GM12878 (cell line): ENCODE data around the gene TRPM5. TPM values are rescaled to one million over a fixed set of nuclear protein-coding genes. Genes with fewer than 3 reads are reported as not detected.

Experiments
- ATAC-seq: fragments of 200-7000 bp; cut with Tn5 transposase; 3 replicates; pipeline ENCODE4 v1.9.1; 2020; ENCODE audit warnings: mild to moderate bottlenecking, moderate library complexity
- BruUV-seq: library from RNA; stranded (reverse); fragments of 400-500 nt; replicated peaks from 2 replicates; lab custom pipeline; 2021; lab: Mats Ljungman, UMichigan
- CTCF ChIA-PET: fragments of 300-600 bp; sonication (Branson Sonifier 250); formaldehyde crosslinking; extraction: SDS; loops from one replicate; lab custom pipeline; 2021; ENCODE audit warnings: inconsistent platforms; lab: Yijun Ruan, JAX
- POLR2A ChIA-PET: fragments of 350-600 bp; formaldehyde crosslinking; extraction: SDS; loops from one replicate; lab custom pipeline; 2021; ENCODE audit warnings: inconsistent platforms; lab: Charles Lee
- RAD21 ChIA-PET: fragments of 300-600 bp; sonication (Branson Sonifier 250); formaldehyde crosslinking; loops from one replicate; lab custom pipeline; 2023; ENCODE audit warnings: antibody characterized with exemption; ENCODE audit not compliant: unreplicated experiment; lab: Charles Lee
- SMC1A ChIA-PET: fragments of 300-600 bp; sonication (Branson Sonifier 250); formaldehyde crosslinking; loops from one replicate; lab custom pipeline; 2023; ENCODE audit not compliant: unreplicated experiment, uncharacterized antibody; lab: Charles Lee
- DNase-seq: peaks from one replicate; pipeline ENCODE4 v3.0.0-alpha.2; 2011; ENCODE audit warnings: low read depth, low spot score
- FAIRE-seq: peaks from 3 replicates; lab custom pipeline; 2011; peaks lifted over from hg19 to GRCh38; lab: Jason Lieb, UNC
- H2AFZ ChIP-seq: 2 replicates; pipeline ENCODE4 v1.6.0; 2011; ENCODE audit warnings: low read depth, low read length, control low read depth; ENCODE audit not compliant: control insufficient read depth
- H3K27ac ChIP-seq: 2 replicates; pipeline ENCODE4 v1.5.1; 2011; ENCODE audit warnings: control low read depth; ENCODE audit not compliant: control insufficient read depth, insufficient read depth
- H3K27me3 ChIP-seq, 2 experiments: replicated peaks in 1 of 2; 2 replicates each; pipeline versions ENCODE4 v1.6.0 to v1.6.1; 2011; ENCODE audit warnings: low read length in 1 of 2; ENCODE audit not compliant: control insufficient read depth in 2 of 2, insufficient read depth in 2 of 2
- H3K36me3 ChIP-seq, 2 experiments: 2 replicates each; pipeline ENCODE4 v1.5.1; 2011; ENCODE audit warnings: low read length in 1 of 2; ENCODE audit not compliant: control insufficient read depth in 2 of 2, insufficient read depth in 2 of 2
- H3K4me1 ChIP-seq: 2 replicates; pipeline ENCODE4 v1.6.1; 2011; ENCODE audit warnings: mild to moderate bottlenecking, low read length, moderate library complexity, mixed read lengths; ENCODE audit not compliant: control insufficient read depth, insufficient read depth
- H3K4me2 ChIP-seq: 2 replicates; pipeline ENCODE4 v1.6.0; 2011; ENCODE audit warnings: control low read depth; ENCODE audit not compliant: control insufficient read depth, insufficient read depth
- H3K4me3 ChIP-seq: fragments of 200-600 bp; sonication (generic); 2 replicates; pipeline ENCODE4 v1.5.1; 2016
- H3K79me2 ChIP-seq: 2 replicates; pipeline ENCODE4 v1.6.0; 2011; ENCODE audit warnings: low read length; ENCODE audit not compliant: control insufficient read depth, insufficient read depth
- H3K9ac ChIP-seq: 2 replicates; pipeline ENCODE4 v1.8.0; 2011; ENCODE audit warnings: low read length, control low read depth, mixed read lengths; ENCODE audit not compliant: control insufficient read depth, insufficient read depth
- H3K9me3 ChIP-seq: replicated peaks from 3 replicates; pipeline ENCODE4 v1.5.1; 2011; ENCODE audit warnings: mild to moderate bottlenecking, low read length; ENCODE audit not compliant: control insufficient read depth, insufficient read depth
- H4K20me1 ChIP-seq: 2 replicates; pipeline ENCODE4 v1.6.0; 2011; ENCODE audit not compliant: control insufficient read depth, insufficient read depth
- CREB1 ChIP-seq: IDR thresholded peaks from 2 replicates; pipeline ENCODE4 v1.6.1; 2012; ENCODE audit warnings: low read depth, mild to moderate bottlenecking, inconsistent platforms
- MXI1 ChIP-seq: fragments of 150-350 bp; IDR thresholded peaks from 2 replicates; pipeline ENCODE4 v1.6.1; 2011; ENCODE audit warnings: low read depth, mild to moderate bottlenecking, inconsistent platforms, low read length, improper control_type of control experiment
- WGBS: methylation state at CpG from one replicate; pipeline ENCODE4 v1.1.6; 2016; ENCODE audit warnings: low lambda C conversion rate; ENCODE audit not compliant: insufficient replicate concordance, insufficient coverage; ENCODE audit errors: missing lambda C conversion rate; 5-methylcytosine and 5-hydroxymethylcytosine counted together
- in situ Hi-C: fragments of 300-500 bp; cut with MboI; formaldehyde crosslinking; loops from 9 replicates; pipeline ENCODE4 v1.14.3; 2018; ENCODE audit warnings: mixed read lengths
- intact Hi-C: fragments of 100-400 bp; cut with micrococcal nuclease; formaldehyde crosslinking; loops from one replicate; pipeline ENCODE4 v1.14.2; 2022; ENCODE audit not compliant: unreplicated experiment
- polyA plus RNA-seq, 11 experiments: library from polyadenylated mRNA; depleted of rRNA in 4 of 11; unstranded in 6 of 11; stranded (reverse) in 5 of 11; fragments of >200 nt; fragmentation: Nextera tagmentation in 4 of 11; fragmentation: Illumina TruSeq in 1 of 11; extraction: Ambion mirVana in 4 of 11; extraction: Trizol in 1 of 11; gene quantifications; 1 replicate in 1 of 11; 2 replicates in 10 of 11; pipeline versions ENCODE4 v1.2.1 to v1.2.3, GENCODE V29; 2011 to 2016; ENCODE audit warnings: inconsistent platforms in 2 of 11, missing spikeins in 2 of 11, low read depth in 1 of 11
- total RNA-seq, 4 experiments: library from RNA; depleted of rRNA in 3 of 4; stranded (reverse); fragments of >200 nt in 3 of 4; fragmentation: Illumina TruSeq in 1 of 4; extraction: Trizol in 1 of 4; gene quantifications; 2 replicates each; pipeline versions ENCODE4 v1.2.1 to v1.2.3, GENCODE V29; 2013 to 2021
- TF ChIP-seq, protein P1 (sequence below): fragments of 450-650 bp; IDR thresholded peaks from 2 replicates; pipeline ENCODE4 v1.6.1; 2016; ENCODE audit warnings: mild to moderate bottlenecking

Gene TRPM5
- total and polyA plus RNA-seq, 10 of the 15 experiments (the other 5 are each of a cell fraction or from before 2014, with no cell fraction given), result not detected

GRCh38 chr11:2399488-2400068 lies 44.7 kb downstream of the TRPM5 start:
- POLR2A ChIA-PET, result interaction anchor here (0.5 to 3.4 kb wide), 3 partner anchors 12 to 94 kb away, joined by 4 to 33 read pairs (median 10); no protein-coding TSS in a partner anchor
- peaks cover 24% of the 10 kb centered on the region for H3K79me2 ChIP-seq
- H4K20me1 ChIP-seq, result no peaks in the 10 kb centered on the region
- H2AFZ ChIP-seq, result peak overlapping the region; percentile 56
- CTCF ChIA-PET, result interaction anchor here (1.0 to 5.1 kb wide), 7 partner anchors 12 to 132 kb away, joined by 3 to 37 read pairs (median 7); no protein-coding TSS in a partner anchor
- peak overlapping the region; percentile 93 for H3K9ac ChIP-seq
- SMC1A ChIA-PET, result interaction anchor here (1.6 to 3.4 kb wide), 3 partner anchors 12 to 95 kb away, joined by 6 to 16 read pairs (median 12); no protein-coding TSS in a partner anchor
- peak overlapping the region; percentile 89 for H3K27ac ChIP-seq
- TF ChIP-seq, protein P1, sequence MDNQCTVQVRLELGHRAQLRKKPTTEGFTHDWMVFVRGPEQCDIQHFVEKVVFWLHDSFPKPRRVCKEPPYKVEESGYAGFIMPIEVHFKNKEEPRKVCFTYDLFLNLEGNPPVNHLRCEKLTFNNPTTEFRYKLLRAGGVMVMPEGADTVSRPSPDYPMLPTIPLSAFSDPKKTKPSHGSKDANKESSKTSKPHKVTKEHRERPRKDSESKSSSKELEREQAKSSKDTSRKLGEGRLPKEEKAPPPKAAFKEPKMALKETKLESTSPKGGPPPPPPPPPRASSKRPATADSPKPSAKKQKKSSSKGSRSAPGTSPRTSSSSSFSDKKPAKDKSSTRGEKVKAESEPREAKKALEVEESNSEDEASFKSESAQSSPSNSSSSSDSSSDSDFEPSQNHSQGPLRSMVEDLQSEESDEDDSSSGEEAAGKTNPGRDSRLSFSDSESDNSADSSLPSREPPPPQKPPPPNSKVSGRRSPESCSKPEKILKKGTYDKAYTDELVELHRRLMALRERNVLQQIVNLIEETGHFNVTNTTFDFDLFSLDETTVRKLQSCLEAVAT, result no peak
- no peak for TF ChIP-seq MXI1
- no peak for TF ChIP-seq CREB1
- in situ Hi-C loops (loop anchor here (25.0 kb wide), 1 partner anchor 1587 kb away; the partner anchor contains the start of genes PIDD1, PNPLA2 and RPLP2), intact Hi-C loops (loop anchor here (5.0 kb wide), 1 partner anchor 547 kb away; the partner anchor contains the start of gene LSP1)
- H3K27me3 ChIP-seq, result no peaks in the 10 kb centered on the region
- 6% methylated on average over 20 of the region's 23 CpGs for WGBS
- no TSS peak for BruUV-seq
- FAIRE-seq (no peak), DNase-seq (no peak), ATAC-seq (peak; percentile 26)
- peak overlapping the region; percentile 72 for H3K4me3 ChIP-seq
- RAD21 ChIA-PET, result interaction anchor here (3.1 to 3.5 kb wide), 2 partner anchors 12 to 94 kb away, joined by 15 to 18 read pairs; no protein-coding TSS in a partner anchor
- H3K4me1 ChIP-seq, result peaks cover 12% of the 10 kb centered on the region
- peaks cover 5 to 24% of the 10 kb centered on the region in 2 experiments; a peak in 3 of 4 replicates for H3K36me3 ChIP-seq
- H3K9me3 ChIP-seq, result no peaks in the 10 kb centered on the region
- peak overlapping the region; percentile 96 for H3K4me2 ChIP-seq
